AG04450 (cell line): ENCODE data around the gene PFKFB2. TPM values are rescaled to one million over a fixed set of nuclear protein-coding genes. Genes with fewer than 3 reads are reported as not detected.

Source experiments
- CTCF ChIA-PET: fragments of 300-600, 350-600 bp; formaldehyde crosslinking; extraction: SDS; loops from one replicate; lab custom pipeline; 2022; ENCODE audit warnings: antibody characterized with exemption, inconsistent platforms; lab: Charles Lee
- POLR2A ChIA-PET: fragments of 350-600 bp; formaldehyde crosslinking; extraction: SDS; loops from one replicate; lab custom pipeline; 2021; ENCODE audit warnings: antibody characterized with exemption, inconsistent platforms; lab: Yijun Ruan, JAX
- DNase-seq: peaks from one replicate; pipeline ENCODE4 v3.0.0-alpha.2; 2011; ENCODE audit warnings: low read depth, low spot score
- H3K27ac ChIP-seq: one replicate; pipeline ENCODE4 v1.5.1; 2012; ENCODE audit warnings: low read depth, low read length, control low read depth
- H3K27me3 ChIP-seq: one replicate; pipeline ENCODE4 v1.6.0; 2012; ENCODE audit warnings: low read length; ENCODE audit not compliant: control insufficient read depth, insufficient read depth
- H3K4me3 ChIP-seq: 2 replicates; pipeline ENCODE4 v1.5.1; 2011; ENCODE audit warnings: mild to moderate bottlenecking, low read depth, low read length, control low read depth
- H3K9me3 ChIP-seq: 2 replicates; pipeline ENCODE4 v1.5.1; 2012; ENCODE audit warnings: low read length; ENCODE audit not compliant: control insufficient read depth, insufficient read depth
- CTCF ChIP-seq: IDR thresholded peaks from 2 replicates; pipeline ENCODE4 v1.5.1; 2011; ENCODE audit warnings: low read depth, low read length, control low read depth, inconsistent platforms
- polyA plus RNA-seq: library from polyadenylated mRNA; depleted of rRNA; stranded (reverse); fragments of >200 nt; gene quantifications from 2 replicates; pipeline ENCODE4 v1.2.3, GENCODE V29; 2011

PFKFB2 gene
- polyA plus RNA-seq, 1 experiment: 1.7 TPM

GRCh38 chr1:207007352-207008033, 45.6 kb upstream of the PFKFB2 start:
- H3K27me3 ChIP-seq: no peaks in the 10 kb centered on the region
- DNase-seq: peak; percentile 70
- POLR2A ChIA-PET: no interaction called here
- H3K9me3 ChIP-seq: no peaks in the 10 kb centered on the region
- peak overlapping the region; percentile 83 for H3K27ac ChIP-seq
- H3K4me3 ChIP-seq: no peak overlapping the region
- TF ChIP-seq CTCF: no peak
- CTCF ChIA-PET: interaction anchor here (0.9 to 2.5 kb wide), 3 partner anchors 7 to 43 kb away, joined by 3 to 11 read pairs (median 3); no protein-coding TSS in a partner anchor

- no peak for TF ChIP-seq CTCF
- Histone ChIP-seq H3K4me3 (no peak overlapping the region), H3K27me3 (no peaks in the 10 kb centered on the region), H3K9me3 (no peaks in the 10 kb centered on the region), H3K27ac (no peak overlapping the region)
- no peak for DNase-seq
- ChIA-PET POLR2A (no interaction called here), CTCF (no interaction called here)
These were observed 43.8 kb upstream of the PFKFB2 start for GRCh38 chr1:207009182-207009850.

GRCh38 chr1:207009945-207010344, 43.1 kb upstream of the PFKFB2 start:
- DNase-seq: no peak
- H3K4me3 ChIP-seq: no peak overlapping the region
- no peaks in the 10 kb centered on the region for H3K27me3 ChIP-seq
- POLR2A ChIA-PET: no interaction called here
- H3K9me3 ChIP-seq: no peaks in the 10 kb centered on the region
- no peak for TF ChIP-seq CTCF
- no peak overlapping the region for H3K27ac ChIP-seq
- CTCF ChIA-PET: no interaction called here

- H3K9me3 ChIP-seq: no peaks in the 10 kb centered on the region
- no peak overlapping the region for H3K4me3 ChIP-seq
- no peaks in the 10 kb centered on the region for H3K27me3 ChIP-seq
- ChIA-PET POLR2A (interaction anchor here (0.7 kb wide), 1 partner anchor 35 kb away, joined by 3 read pairs; no protein-coding TSS in a partner anchor), CTCF (interaction anchor here (0.9 kb wide), 1 partner anchor 276 kb away, joined by 3 read pairs; no protein-coding TSS in a partner anchor)
- no peak for TF ChIP-seq CTCF
- H3K27ac ChIP-seq: no peak overlapping the region
- DNase-seq: no peak
These were observed 42.3 kb upstream of the PFKFB2 start for GRCh38 chr1:207010726-207011125.
